Spleen (tissue), 7 donors: Measurements from ENCODE around the gene NKX1-1.

Source experiments
- CTCF ChIP-seq, 11 experiments: fragments of 200-600 bp in 7 of 11; fragments of 450-650 bp in 4 of 11; sonication (generic) in 4 of 11; IDR thresholded peaks in 8 of 11; conservative IDR thresholded peaks in 3 of 11; 1 replicate in 7 of 11; 2 replicates in 4 of 11; pipeline versions ENCODE4 v1.4.0 to v1.8.0; 2016 to 2021; ENCODE audit warnings: antibody characterized with exemption in 11 of 11, inconsistent platforms in 4 of 11, mild to moderate bottlenecking in 1 of 11
- POLR2A ChIP-seq, 3 donors: fragments of 450-650 bp; IDR thresholded peaks; one replicate each; pipeline ENCODE4 v1.5.1; 2017; ENCODE audit warnings: antibody characterized with exemption in 3 of 3, mild to moderate bottlenecking in 1 of 3
- POLR2AphosphoS5 ChIP-seq, 3 donors: sonication (generic); formaldehyde crosslinking; IDR thresholded peaks; one replicate each; pipeline ENCODE4 v1.5.1; 2017; ENCODE audit warnings: antibody characterized with exemption in 3 of 3
- donor health status: DM: no; HTN: no; CAD: no; lungs with moderate emphysema.
- donor health status: DM: no; HTN: no; CAD: no.
- donor health status: DM: no; HTN: no; CAD: no.

DNA sequence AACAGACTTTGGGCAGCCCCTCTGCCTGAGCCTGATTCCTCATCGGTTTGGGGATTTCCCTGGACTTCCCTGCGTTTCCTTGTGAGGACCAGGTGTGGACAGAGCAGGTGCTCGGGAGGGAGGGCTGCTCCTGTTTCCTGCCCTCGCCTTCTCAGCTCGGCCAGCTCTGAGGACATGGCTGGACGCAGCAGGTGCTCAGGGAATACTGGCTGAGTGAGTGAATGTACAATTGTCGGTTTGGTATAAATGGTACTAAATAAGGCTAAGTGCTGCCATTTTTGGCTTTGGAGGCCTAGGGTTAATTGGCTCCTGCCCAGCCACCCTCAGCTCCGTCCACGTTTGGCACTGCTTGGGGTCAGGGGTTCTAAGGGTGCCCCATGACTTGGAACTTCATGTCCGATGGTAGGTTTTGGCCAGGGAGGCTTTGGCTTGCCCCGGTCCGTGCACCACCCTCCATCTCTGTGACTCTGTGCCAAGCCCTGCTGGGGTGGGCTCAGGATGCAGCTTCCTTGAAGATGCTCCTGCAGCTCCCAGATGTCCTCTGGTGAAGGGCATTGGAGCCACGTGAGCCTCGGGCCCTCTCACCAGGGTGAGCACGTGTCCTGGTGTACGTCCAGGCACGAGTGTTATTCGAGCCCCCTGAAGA is 45.0 kb upstream of the NKX1-1 start:
- TF ChIP-seq POLR2AphosphoS5 (IDR thresholded peaks at IDR 0.05), result no peak
- TF ChIP-seq CTCF (IDR thresholded peaks at IDR 0.05 in 8 of 11, conservative IDR thresholded peaks at IDR 0.05 in 3 of 11), result no peak
- TF ChIP-seq POLR2A (IDR thresholded peaks at IDR 0.05), result no peak
